ENCODE measurements around the gene NCAPG2. TPM values are rescaled to one million over a fixed set of nuclear protein-coding genes. Genes with fewer than 3 reads are reported as not detected.

NCAPG2 gene
- total RNA-seq, 6 experiments from 2014 or later = 2.7 to 4.8 (median 4.2) TPM

DNA sequence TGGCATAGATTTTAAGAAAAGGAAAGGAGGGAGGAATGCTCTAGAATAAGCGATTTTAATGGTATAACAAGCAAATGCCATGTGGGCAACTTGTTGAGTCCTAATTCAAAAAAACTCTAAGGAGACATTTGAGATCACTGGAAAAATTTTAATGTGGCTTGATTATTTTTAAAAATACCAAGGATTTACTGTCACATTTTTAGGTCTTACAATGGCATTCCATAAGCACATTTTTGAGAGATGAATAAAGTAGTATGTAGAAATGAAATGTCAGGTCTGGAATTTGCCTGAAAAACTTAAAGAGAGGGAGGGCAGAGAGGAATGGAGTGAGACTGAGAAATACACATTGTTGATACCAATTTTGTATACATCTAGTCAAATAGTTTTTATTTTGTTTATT is 20.3 kb downstream of the NCAPG2 start:
- intact Hi-C loops (cut with DNase I) = no loop called here
- DNase-seq (no peak), ATAC-seq (no peak)
- Histone ChIP-seq H3K4me1 (no peaks in the 10 kb centered on the region), H3K9me3 (no peaks in the 10 kb centered on the region), H3K4me3 (no peak overlapping the region), H3K27ac (no peak overlapping the region), H3K36me3 (no peaks in the 10 kb centered on the region), H3K27me3 (no peaks in the 10 kb centered on the region)
- no peak for TF ChIP-seq POLR2A (IDR thresholded peaks at IDR 0.05)
- no peak for TF ChIP-seq CTCF (IDR thresholded peaks at IDR 0.05)
- 90% methylated on average over 1 of the region's 1 CpG for WGBS (ENCODE audit: insufficient coverage, low coverage, low lambda C conversion rate, missing lambda C conversion rate)

- no peak for ATAC-seq
- intact Hi-C loops (cut with DNase I) = no loop called here
Measured at GRCh38 chr7:158683541-158683940, 21.1 kb downstream of the NCAPG2 start.

DNA sequence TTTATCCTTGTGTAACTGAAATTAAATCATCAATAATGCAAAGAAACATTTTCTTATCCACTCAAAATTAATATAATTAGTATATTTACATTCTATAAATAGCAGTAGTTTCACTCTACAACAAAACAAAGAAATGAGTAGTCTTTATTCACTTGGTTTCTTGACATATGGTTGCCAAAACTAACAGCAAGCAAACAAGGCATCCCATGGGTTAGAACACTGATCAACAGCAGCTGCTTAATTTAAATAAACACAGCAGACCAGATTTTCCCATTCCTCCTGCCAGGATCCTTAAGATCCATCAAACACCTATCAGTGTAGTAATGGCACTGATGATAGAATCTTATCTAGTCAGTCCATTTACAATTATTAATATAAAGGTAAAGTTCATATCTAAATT is 22.1 kb downstream of the NCAPG2 start:
- H3K4me3 ChIP-seq = no peak overlapping the region
- no peaks in the 10 kb centered on the region for H3K27me3 ChIP-seq
- H3K27ac ChIP-seq = no peak overlapping the region
- no peak for ATAC-seq
- DNase-seq = no peak
- H3K36me3 ChIP-seq = no peaks in the 10 kb centered on the region
- no peaks in the 10 kb centered on the region for H3K9me3 ChIP-seq
- no peaks in the 10 kb centered on the region for H3K4me1 ChIP-seq
- intact Hi-C loops (cut with DNase I) = no loop called here
- no peak for TF ChIP-seq POLR2A (IDR thresholded peaks at IDR 0.05)
- TF ChIP-seq CTCF (IDR thresholded peaks at IDR 0.05) = no peak

More at GRCh38 chr7:158683541-158683940, 21.1 kb downstream of the NCAPG2 start:
- no CpG with 5 or more reads among the region's 2 CpGs for WGBS (ENCODE audit: insufficient coverage, low coverage, low lambda C conversion rate, missing lambda C conversion rate)
- Histone ChIP-seq H3K4me3 (no peak overlapping the region), H3K27ac (no peak overlapping the region), H3K36me3 (no peaks in the 10 kb centered on the region), H3K4me1 (no peaks in the 10 kb centered on the region), H3K27me3 (no peaks in the 10 kb centered on the region), H3K9me3 (no peaks in the 10 kb centered on the region)
- no peak for TF ChIP-seq POLR2A (IDR thresholded peaks at IDR 0.05)
- TF ChIP-seq CTCF (IDR thresholded peaks at IDR 0.05) = no peak
- DNase-seq = no peak

DNA sequence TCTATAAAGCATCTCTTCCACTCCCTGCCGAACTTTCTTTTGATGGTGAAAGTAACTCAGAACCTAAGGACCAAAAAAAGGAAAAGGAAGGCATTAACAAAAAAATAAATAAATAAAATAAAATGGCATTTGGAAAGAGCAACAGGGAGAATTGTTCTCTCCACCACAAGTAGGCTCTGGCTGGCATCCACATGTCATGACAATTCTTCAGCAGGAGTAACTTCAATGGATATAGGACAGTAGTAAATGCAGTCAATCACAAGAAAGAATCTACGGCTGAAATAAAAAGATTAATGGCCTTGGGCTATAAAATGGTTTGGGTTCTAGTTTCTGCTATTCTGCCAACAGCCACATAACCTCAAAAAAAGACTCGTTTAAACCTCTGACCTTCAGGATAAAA is 23.9 kb downstream of the NCAPG2 start:
- no peaks in the 10 kb centered on the region for H3K4me1 ChIP-seq

More for the DNA sequence above, 23.9 kb downstream of the NCAPG2 start:
- Histone ChIP-seq H3K9me3 (no peaks in the 10 kb centered on the region), H3K4me3 (no peak overlapping the region), H3K27ac (no peak overlapping the region), H3K36me3 (no peaks in the 10 kb centered on the region), H3K27me3 (no peaks in the 10 kb centered on the region)
- intact Hi-C loops (cut with DNase I) = no loop called here
- no peak for TF ChIP-seq CTCF (IDR thresholded peaks at IDR 0.05)
- no peak for TF ChIP-seq POLR2A (IDR thresholded peaks at IDR 0.05)
- ATAC-seq = no peak
- no peak for DNase-seq
- 72% methylated on average over 3 of the region's 3 CpGs for WGBS (ENCODE audit: insufficient coverage, low coverage, low lambda C conversion rate, missing lambda C conversion rate)
